GM08714 (cell line): Measurements from ENCODE around the gene ZNF503.
A peak's percentile ranks its signal among the peaks of the same experiment; 100 is the strongest.

ENCODE experiments used
- H3K4me3 ChIP-seq: fragments of 200-500 bp; sonication (Bioruptor generic); 2 replicates; pipeline ENCODE4 v1.5.1; 2014; ENCODE audit warnings: mild to moderate bottlenecking, low read length, inconsistent platforms
- ZNF274 ChIP-seq: IDR thresholded peaks from 2 replicates; pipeline ENCODE4 v1.6.1; 2012; ENCODE audit warnings: mild to moderate bottlenecking, low read depth, low read length

The ZNF503 gene

GRCh38 chr10:75405598-75406461 lies 4.3 kb upstream of the ZNF503 start:
- TF ChIP-seq ZNF274 = no peak
- no peak overlapping the region for H3K4me3 ChIP-seq

GRCh38 chr10:75404815-75405597 lies 3.4 kb upstream of the ZNF503 start:
- no peak for TF ChIP-seq ZNF274
- no peak overlapping the region for H3K4me3 ChIP-seq

GRCh38 chr10:75403939-75404814 lies 2.6 kb upstream of the ZNF503 start:
- TF ChIP-seq ZNF274 = no peak
- peak overlapping the region; percentile 4 for H3K4me3 ChIP-seq

GRCh38 chr10:75403144-75403938 lies 1.8 kb upstream of the ZNF503 start:
- TF ChIP-seq ZNF274 = no peak
- H3K4me3 ChIP-seq = peak overlapping the region; percentile 30

GRCh38 chr10:75402486-75403143 lies 1.1 kb upstream of the ZNF503 start:
- TF ChIP-seq ZNF274 = no peak
- H3K4me3 ChIP-seq = peak overlapping the region; percentile 30

GRCh38 chr10:75400771-75401568 lies 594 bp downstream of the ZNF503 start:
- H3K4me3 ChIP-seq = peak overlapping the region; percentile 66
- no peak for TF ChIP-seq ZNF274

GRCh38 chr10:75400163-75400770 lies 1.3 kb downstream of the ZNF503 start:
- TF ChIP-seq ZNF274 = no peak
- H3K4me3 ChIP-seq = peak overlapping the region; percentile 66

- TF ChIP-seq ZNF274 = no peak
- H3K4me3 ChIP-seq = peak overlapping the region; percentile 66; the same call in 1 of the 2 replicates
Observed at GRCh38 chr10:75399461-75400162, 2.0 kb downstream of the ZNF503 start.

- no peak overlapping the region for H3K4me3 ChIP-seq
Observed at GRCh38 chr10:75398692-75399460, 2.7 kb downstream of the ZNF503 start.

GRCh38 chr10:75398200-75398691 lies 3.3 kb downstream of the ZNF503 start:
- no peak for TF ChIP-seq ZNF274
- H3K4me3 ChIP-seq = no peak overlapping the region

More at GRCh38 chr10:75398692-75399460, 2.7 kb downstream of the ZNF503 start:
- no peak for TF ChIP-seq ZNF274
